HepG2 (cell line): ENCODE data around the gene GNG5. TPM values are rescaled to one million over a fixed set of nuclear protein-coding genes. Genes with fewer than 3 reads are reported as not detected.
A peak's percentile ranks its signal among the peaks of the same experiment; 100 is the strongest.

Experiments used
- CERS6 ChIP-seq: sonication (generic); formaldehyde crosslinking; IDR thresholded peaks from 2 replicates; pipeline ENCODE4 v1.5.0; 2020; ENCODE audit warnings: missing genetic modification reagents
- ELF4 ChIP-seq: sonication (generic); formaldehyde crosslinking; IDR thresholded peaks from 2 replicates; pipeline ENCODE4 v1.5.0; 2020; ENCODE audit warnings: missing genetic modification reagents, mild to moderate bottlenecking, moderate library complexity, borderline replicate concordance
- GZF1 ChIP-seq: sonication (generic); formaldehyde crosslinking; IDR thresholded peaks from 2 replicates; pipeline ENCODE4 v1.5.1; 2020; ENCODE audit warnings: mild to moderate bottlenecking, missing genetic modification reagents
- HMGA1 ChIP-seq: sonication (generic); formaldehyde crosslinking; conservative IDR thresholded peaks from 2 replicates; pipeline ENCODE4 v1.4.0; 2020; ENCODE audit warnings: missing genetic modification reagents
- KDM5A ChIP-seq: fragments of 200-600 bp; sonication (generic); IDR thresholded peaks from 2 replicates; pipeline ENCODE4 v1.7.0; 2018; ENCODE audit warnings: antibody characterized with exemption, mild to moderate bottlenecking, low read length, borderline replicate concordance
- NR3C1 ChIP-seq: sonication (generic); formaldehyde crosslinking; IDR thresholded peaks from 2 replicates; pipeline ENCODE4 v1.4.0; 2020; ENCODE audit warnings: missing genetic modification reagents
- PATZ1 ChIP-seq: sonication (generic); formaldehyde crosslinking; IDR thresholded peaks from 2 replicates; pipeline ENCODE4 v1.4.0; 2020; ENCODE audit warnings: missing genetic modification reagents
- PCBP1 ChIP-seq: fragments of 200-400 bp; formaldehyde crosslinking; IDR thresholded peaks from 2 replicates; pipeline ENCODE4 v1.6.1; 2017; ENCODE audit warnings: mild to moderate bottlenecking, low read depth, low read length, borderline replicate concordance
- PRDM10 ChIP-seq: sonication (generic); formaldehyde crosslinking; IDR thresholded peaks from 2 replicates; pipeline ENCODE4 v1.4.0; 2020; ENCODE audit warnings: low read depth, missing genetic modification reagents
- SP1 ChIP-seq, 2 experiments: fragments of 450-650 bp in 1 of 2; sonication (generic) in 1 of 2; formaldehyde crosslinking in 1 of 2; IDR thresholded peaks; 2 replicates each; pipeline versions ENCODE4 v1.4.0 to v1.6.1; 2016 to 2020; ENCODE audit warnings: missing genetic modification reagents in 1 of 2
- ZBTB42 ChIP-seq: sonication (generic); formaldehyde crosslinking; IDR thresholded peaks from 2 replicates; pipeline ENCODE4 v1.5.0; 2020; ENCODE audit warnings: mild to moderate bottlenecking, missing genetic modification reagents
- ZBTB43 ChIP-seq: sonication (generic); formaldehyde crosslinking; conservative IDR thresholded peaks from 2 replicates; pipeline ENCODE4 v1.4.0; 2020; ENCODE audit warnings: missing genetic modification reagents
- ZNF646 ChIP-seq: sonication (generic); formaldehyde crosslinking; IDR thresholded peaks from 2 replicates; pipeline ENCODE4 v1.9.0; 2021; ENCODE audit warnings: mild to moderate bottlenecking, missing genetic modification reagents
- ZSCAN20 ChIP-seq: sonication (generic); formaldehyde crosslinking; IDR thresholded peaks from 2 replicates; pipeline ENCODE4 v1.4.0; 2020; ENCODE audit warnings: missing genetic modification reagents, mild to moderate bottlenecking, borderline replicate concordance
- polyA plus RNA-seq, 8 experiments: library from polyadenylated mRNA; depleted of rRNA in 3 of 8; stranded (reverse) in 7 of 8; unstranded in 1 of 8; fragments of >200 nt; fragmentation: Illumina TruSeq in 4 of 8; extraction: Trizol in 4 of 8; gene quantifications; 2 replicates each; pipeline versions ENCODE4 v1.2.1 to v1.2.3, GENCODE V29; 2011 to 2016; ENCODE audit warnings: low read depth in 4 of 8, missing spikeins in 1 of 8, mixed read lengths in 1 of 8; ENCODE audit not compliant: insufficient read depth in 1 of 8
- total RNA-seq, 5 experiments: library from RNA; depleted of rRNA; stranded (reverse); fragments of >200 nt; fragmentation: Illumina TruSeq; extraction: Trizol; gene quantifications; 2 replicates each; pipeline ENCODE4 v1.2.3, GENCODE V29; 2016; ENCODE audit warnings: low read depth in 1 of 5

The GNG5 gene
- total and polyA plus RNA-seq, 2 of the 13 experiments (the other 11 are each of a cell fraction or from before 2014, with no cell fraction given): 103 to 137 TPM

- TF ChIP-seq PATZ1 (CRISPR knock-in tag) (no peak), ZBTB43 (CRISPR knock-in tag) (peak; percentile 67), ZNF646 (CRISPR knock-in tag) (no peak), HMGA1 (no peak), ZSCAN20 (CRISPR knock-in tag) (peak; percentile 59; the same call in 1 of the 2 replicates), NR3C1 (CRISPR knock-in tag) (no peak), GZF1 (CRISPR knock-in tag) (no peak), ELF4 (CRISPR knock-in tag) (no peak), PCBP1 (no peak), CERS6 (CRISPR knock-in tag) (no peak), KDM5A (0 out of 2 replicates have a peak, but pooled peaks have one; percentile 1), PRDM10 (CRISPR knock-in tag) (0 out of 2 replicates have a peak, but pooled peaks have one; percentile 21), SP1 (IDR thresholded peaks at IDR 0.05) (no peak), SP1 (CRISPR knock-in tag; IDR thresholded peaks at IDR 0.05) (no peak), ZBTB42 (CRISPR knock-in tag) (no peak)
Observed at GRCh38 chr1:84505493-84506001, 834 bp downstream of the GNG5 start (continued).
